Measurements from ENCODE around the gene LPA. TPM values are rescaled to one million over a fixed set of nuclear protein-coding genes. Genes with fewer than 3 reads are reported as not detected.

The LPA gene
- total and polyA plus RNA-seq, 2 of the 8 experiments (the other 6 are each of a cell fraction or from before 2014, with no cell fraction given), result 0.39 TPM; not detected in 1

DNA sequence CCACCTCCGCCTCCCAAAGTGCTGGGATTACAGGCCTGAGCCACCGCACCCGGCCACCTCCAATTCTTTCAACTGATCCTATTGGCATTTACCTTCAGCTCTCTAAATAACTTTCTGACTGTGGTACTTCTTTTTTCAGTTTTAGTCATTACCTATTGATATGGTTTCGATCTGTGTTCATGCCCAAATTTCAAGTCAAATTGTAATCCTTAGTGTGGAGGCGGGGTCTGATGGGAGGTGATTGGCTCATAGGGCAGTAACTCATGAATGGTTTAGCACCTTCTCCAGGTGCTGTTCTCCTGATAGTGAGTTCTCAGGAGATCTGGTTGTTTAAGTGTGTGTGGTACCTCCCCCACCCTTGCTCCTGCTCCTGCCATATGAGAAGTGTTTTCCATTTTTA is 140.9 kb downstream of the LPA start (continued):
- no peak for TF ChIP-seq SAP30 (IDR thresholded peaks at IDR 0.05; ENCODE audit: insufficient read depth, insufficient replicate concordance, low read length)
- TF ChIP-seq, protein P1, sequence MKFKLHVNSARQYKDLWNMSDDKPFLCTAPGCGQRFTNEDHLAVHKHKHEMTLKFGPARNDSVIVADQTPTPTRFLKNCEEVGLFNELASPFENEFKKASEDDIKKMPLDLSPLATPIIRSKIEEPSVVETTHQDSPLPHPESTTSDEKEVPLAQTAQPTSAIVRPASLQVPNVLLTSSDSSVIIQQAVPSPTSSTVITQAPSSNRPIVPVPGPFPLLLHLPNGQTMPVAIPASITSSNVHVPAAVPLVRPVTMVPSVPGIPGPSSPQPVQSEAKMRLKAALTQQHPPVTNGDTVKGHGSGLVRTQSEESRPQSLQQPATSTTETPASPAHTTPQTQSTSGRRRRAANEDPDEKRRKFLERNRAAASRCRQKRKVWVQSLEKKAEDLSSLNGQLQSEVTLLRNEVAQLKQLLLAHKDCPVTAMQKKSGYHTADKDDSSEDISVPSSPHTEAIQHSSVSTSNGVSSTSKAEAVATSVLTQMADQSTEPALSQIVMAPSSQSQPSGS (IDR thresholded peaks at IDR 0.05; ENCODE audit: low read length), result no peak
